A673 (cell line): ENCODE results near the gene UBL7.

Experiments
- CTCF ChIP-seq: fragments of 300-800, 200-600 bp; sonication (generic); conservative IDR thresholded peaks from 2 replicates; pipeline ENCODE4 v1.5.1; 2017; ENCODE audit warnings: low read depth, mild to moderate bottlenecking, antibody characterized with exemption, low read length, moderate library complexity, mixed read lengths
- EZH2 ChIP-seq: fragments of 200-600 bp; sonication (generic); IDR thresholded peaks from 2 replicates; pipeline ENCODE4 v1.6.1; 2017; ENCODE audit warnings: borderline replicate concordance, low read depth, mild to moderate bottlenecking, mixed read lengths, antibody characterized with exemption, low read length; ENCODE audit not compliant: poor library complexity, severe bottlenecking

DNA sequence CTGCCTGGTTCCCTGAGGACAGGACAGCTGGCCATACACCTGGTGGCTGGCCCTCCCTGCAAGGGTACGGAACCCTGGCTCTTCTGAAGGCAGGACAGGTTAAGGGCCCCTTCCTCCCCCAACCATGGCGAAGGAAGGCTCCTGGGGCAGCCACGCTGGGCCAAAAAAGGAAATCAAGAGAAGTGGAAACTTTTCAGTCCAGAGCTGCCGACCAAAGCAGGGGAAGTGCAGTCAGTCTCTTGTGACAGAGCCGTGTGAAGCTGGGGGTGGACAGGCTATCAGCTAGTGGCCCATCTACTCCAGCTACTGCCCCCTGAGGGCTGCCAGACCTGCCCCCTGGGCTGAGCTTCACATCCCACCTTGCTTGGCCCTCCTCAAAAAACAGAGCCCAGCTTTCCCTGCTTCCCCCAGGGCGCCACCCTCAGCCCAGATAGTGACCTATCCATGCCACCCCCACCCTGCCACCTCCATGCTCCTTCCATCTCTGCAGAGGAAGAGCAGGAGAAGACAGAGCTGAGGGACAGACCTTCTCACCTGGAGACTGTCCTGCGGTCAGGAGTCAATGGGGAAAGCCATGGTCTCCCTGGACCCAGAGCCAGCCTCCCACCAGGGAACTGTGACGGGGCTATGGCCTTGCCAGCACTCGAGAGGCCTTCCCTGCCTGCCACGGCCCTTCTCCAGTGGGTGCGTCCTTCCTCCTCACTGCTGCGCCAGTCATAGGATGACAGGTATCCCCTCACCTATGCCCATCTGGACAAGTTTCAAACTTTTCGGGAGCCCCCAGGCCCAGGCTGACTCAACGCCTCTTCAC lies 31.8 kb downstream of the UBL7 start:
- TF ChIP-seq CTCF (no peak), EZH2 (no peak)
